GM12874 (cell line): ENCODE results near the gene EPHA1.

Source experiments
- TF ChIP-seq, protein P1 (sequence below): IDR thresholded peaks from 2 replicates; pipeline ENCODE4 v1.5.1; 2011; ENCODE audit warnings: low read depth, mild to moderate bottlenecking, control low read depth, low read length, moderate library complexity; ENCODE audit not compliant: insufficient read depth

Gene EPHA1

GRCh38 chr7:143376396-143376795 lies 32.3 kb downstream of the EPHA1 start:
- TF ChIP-seq, protein P1, sequence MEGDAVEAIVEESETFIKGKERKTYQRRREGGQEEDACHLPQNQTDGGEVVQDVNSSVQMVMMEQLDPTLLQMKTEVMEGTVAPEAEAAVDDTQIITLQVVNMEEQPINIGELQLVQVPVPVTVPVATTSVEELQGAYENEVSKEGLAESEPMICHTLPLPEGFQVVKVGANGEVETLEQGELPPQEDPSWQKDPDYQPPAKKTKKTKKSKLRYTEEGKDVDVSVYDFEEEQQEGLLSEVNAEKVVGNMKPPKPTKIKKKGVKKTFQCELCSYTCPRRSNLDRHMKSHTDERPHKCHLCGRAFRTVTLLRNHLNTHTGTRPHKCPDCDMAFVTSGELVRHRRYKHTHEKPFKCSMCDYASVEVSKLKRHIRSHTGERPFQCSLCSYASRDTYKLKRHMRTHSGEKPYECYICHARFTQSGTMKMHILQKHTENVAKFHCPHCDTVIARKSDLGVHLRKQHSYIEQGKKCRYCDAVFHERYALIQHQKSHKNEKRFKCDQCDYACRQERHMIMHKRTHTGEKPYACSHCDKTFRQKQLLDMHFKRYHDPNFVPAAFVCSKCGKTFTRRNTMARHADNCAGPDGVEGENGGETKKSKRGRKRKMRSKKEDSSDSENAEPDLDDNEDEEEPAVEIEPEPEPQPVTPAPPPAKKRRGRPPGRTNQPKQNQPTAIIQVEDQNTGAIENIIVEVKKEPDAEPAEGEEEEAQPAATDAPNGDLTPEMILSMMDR = no peak

DNA sequence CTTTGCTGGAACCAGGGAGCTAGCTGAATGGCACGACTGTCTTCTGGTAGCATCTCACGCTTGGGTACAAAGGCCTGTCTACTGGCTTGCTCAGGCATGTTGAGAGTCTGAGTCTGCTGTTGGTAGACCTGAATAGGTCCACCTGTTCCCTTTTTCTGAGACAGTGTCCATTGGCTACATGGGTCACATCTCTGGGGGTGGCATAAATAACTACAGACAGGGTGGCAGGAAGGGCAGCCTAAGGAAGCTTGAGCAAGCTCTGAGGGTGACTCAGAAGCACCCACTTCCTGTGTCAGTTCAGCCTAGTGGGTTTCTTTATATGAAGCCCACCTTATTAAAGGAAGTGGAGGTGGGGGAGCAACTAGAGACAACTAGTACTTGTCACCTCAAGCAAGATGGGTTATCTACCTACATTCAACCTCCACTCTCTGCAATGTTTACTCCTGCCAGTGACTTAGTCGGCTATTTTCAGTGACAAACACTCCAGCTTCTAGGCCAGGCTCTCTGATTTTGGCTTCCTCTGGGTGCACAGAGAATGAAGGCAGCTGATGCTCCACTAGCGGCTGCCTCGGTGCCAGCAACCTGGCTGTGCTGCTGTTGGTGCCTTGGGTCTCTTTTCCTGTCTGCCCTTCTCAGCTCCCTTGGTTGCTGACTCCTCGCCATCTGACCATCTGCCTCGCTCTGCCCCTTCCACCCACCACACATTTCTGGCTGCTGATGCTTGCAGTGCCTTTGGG lies 33.2 kb downstream of the EPHA1 start:
- TF ChIP-seq, protein P1 = no peak

- TF ChIP-seq, protein P1 = no peak
Measured at GRCh38 chr7:143374561-143374960, 34.1 kb downstream of the EPHA1 start.

DNA sequence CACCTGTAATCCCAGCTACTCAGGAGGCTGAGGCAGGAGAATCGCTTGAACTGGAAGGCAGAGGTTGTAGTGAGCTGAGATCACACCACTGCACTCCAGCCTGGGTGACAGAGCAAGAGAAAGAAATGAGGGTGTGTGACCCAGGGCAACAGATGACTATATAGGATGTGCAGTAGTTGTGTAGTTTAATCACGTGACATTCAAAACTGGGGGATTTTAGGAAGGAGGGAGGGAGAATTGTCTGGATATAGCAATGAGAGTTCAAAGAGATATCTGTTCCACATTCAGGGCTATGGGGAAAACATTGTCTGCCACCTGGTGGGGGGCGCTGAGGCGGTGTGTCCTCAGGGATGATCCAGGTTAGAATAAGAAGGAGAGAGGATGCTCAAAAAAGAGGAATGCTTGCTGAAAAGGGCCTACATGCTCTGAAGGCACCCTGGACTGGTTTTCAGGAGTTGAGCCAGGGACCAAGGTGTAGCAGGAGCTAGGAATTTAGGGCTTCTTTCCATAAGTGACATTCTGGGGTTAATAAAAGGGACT lies 35.3 kb downstream of the EPHA1 start:
- TF ChIP-seq, protein P1 = no peak

DNA sequence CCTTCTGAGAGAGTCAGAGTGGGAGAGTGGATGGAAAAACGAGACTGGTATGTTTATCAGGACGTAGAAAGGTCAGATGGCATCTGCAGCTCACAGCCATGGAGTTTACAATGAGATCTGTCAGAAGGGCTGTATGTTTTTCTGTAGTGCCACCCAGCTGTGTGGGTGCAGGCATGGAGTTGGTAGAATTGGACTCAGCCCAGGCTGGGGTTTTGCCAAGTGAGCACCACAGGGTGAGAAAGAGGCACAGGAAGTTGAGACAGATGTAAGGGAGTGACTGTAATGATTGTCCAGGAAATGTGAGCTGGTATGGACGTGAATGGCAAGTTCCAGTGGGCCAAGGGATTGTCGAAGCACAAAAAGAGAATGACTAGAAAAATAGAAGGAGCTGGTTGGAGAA lies 36.6 kb downstream of the EPHA1 start:
- TF ChIP-seq, protein P1 = no peak

DNA sequence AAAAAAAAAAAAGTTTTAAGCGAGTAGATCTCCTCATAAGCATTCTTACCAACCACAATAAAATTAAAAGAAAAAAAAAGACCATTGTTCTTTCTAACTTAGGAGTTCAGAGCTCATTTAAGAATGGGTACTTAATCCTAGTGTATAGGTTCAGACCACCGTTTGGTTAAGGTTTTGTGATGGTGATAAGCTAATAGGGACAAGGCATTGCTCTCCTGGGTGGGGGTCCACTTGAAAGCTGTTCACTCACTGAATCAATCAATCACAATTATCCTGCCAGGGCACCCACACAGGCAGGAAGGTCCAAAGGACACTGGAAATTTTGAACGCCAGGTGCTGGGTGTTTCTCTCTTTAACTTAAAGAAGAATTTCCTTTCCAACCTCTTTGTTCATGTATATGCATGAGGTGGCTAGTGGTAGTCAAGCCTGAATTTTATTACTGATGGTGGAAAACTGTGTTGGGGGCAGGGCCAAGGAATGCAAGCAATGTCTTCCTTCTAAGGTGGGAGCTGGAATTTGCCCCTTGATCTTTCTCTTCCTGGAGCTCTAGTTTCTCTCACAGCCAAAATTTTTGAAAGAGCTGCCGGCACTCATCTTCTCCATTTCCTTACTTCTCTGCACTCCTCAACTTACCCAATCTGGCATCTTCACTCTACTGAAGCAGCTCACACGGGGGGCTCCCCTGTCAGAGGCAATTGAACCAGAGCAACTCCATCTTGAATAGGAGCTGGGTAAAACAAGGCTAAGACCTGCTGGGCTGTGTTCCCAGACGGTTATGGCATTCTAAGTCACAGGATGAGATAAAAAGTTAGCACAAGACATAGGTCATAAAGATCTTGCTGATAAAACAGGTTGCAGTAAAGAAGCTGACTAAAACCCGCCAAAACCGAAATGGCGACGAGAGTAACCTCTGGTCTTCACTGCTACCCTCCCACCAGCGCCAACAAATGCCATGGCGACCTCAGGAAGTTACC lies 38.7 kb downstream of the EPHA1 start:
- TF ChIP-seq, protein P1 = no peak

GRCh38 chr7:143368387-143368786 lies 40.3 kb downstream of the EPHA1 start:
- TF ChIP-seq, protein P1 = no peak
